CD14-positive monocyte (primary cell): ENCODE results near the gene HNRNPM. TPM values are rescaled to one million over a fixed set of nuclear protein-coding genes. Genes with fewer than 3 reads are reported as not detected.

Experiments
- DNase-seq, 3 donors: peaks; one replicate each; pipeline ENCODE4 v3.0.0-alpha.2; 2011 to 2022
- H2AFZ ChIP-seq: 2 replicates; pipeline ENCODE4 v1.6.0; 2012; ENCODE audit warnings: mild to moderate bottlenecking, low read depth, low read length, inconsistent platforms; ENCODE audit not compliant: insufficient read depth, poor library complexity, severe bottlenecking
- H3K27ac ChIP-seq, 2 donors: 1 replicate in 1 of 2; 2 replicates in 1 of 2; pipeline ENCODE4 v1.5.1; 2012 to 2013; ENCODE audit warnings: low read length in 2 of 2, control low read depth in 1 of 2, inconsistent platforms in 1 of 2, low read depth in 1 of 2, mild to moderate bottlenecking in 1 of 2
- H3K27me3 ChIP-seq, 2 donors: one replicate each; pipeline versions ENCODE4 v1.6.0 to v1.6.1; 2011 to 2013; ENCODE audit warnings: low read length in 2 of 2; ENCODE audit not compliant: control insufficient read depth in 2 of 2, insufficient read depth in 2 of 2
- H3K36me3 ChIP-seq, 2 donors: replicated peaks in 1 of 2; 1 replicate in 1 of 2; 2 replicates in 1 of 2; pipeline versions ENCODE4 v1.5.1 to v1.6.1; 2012 to 2013; ENCODE audit warnings: low read length in 2 of 2, control low read depth in 1 of 2, inconsistent platforms in 1 of 2, mild to moderate bottlenecking in 1 of 2; ENCODE audit not compliant: insufficient read depth in 2 of 2, control insufficient read depth in 1 of 2
- H3K4me1 ChIP-seq, 2 donors: 1 replicate in 1 of 2; 2 replicates in 1 of 2; pipeline versions ENCODE4 v1.5.1 to v1.6.1; 2012 to 2013; ENCODE audit warnings: low read length in 2 of 2, control low read depth in 1 of 2, inconsistent platforms in 1 of 2, mild to moderate bottlenecking in 1 of 2, moderate library complexity in 1 of 2; ENCODE audit not compliant: insufficient read depth in 2 of 2, control insufficient read depth in 1 of 2
- H3K4me2 ChIP-seq: replicated peaks from 2 replicates; pipeline ENCODE3; 2012; ENCODE audit warnings: low read length, moderate library complexity, mild to moderate bottlenecking; ENCODE audit not compliant: poor library complexity, severe bottlenecking; ENCODE audit errors: extremely low read depth
- H3K4me3 ChIP-seq, 3 experiments: fragments of 200-600 bp in 1 of 3; sonication (generic) in 1 of 3; replicated peaks in 1 of 3; 1 replicate in 2 of 3; 2 replicates in 1 of 3; pipeline ENCODE4 v1.5.1; 2011 to 2013; ENCODE audit warnings: low read length in 3 of 3, mild to moderate bottlenecking in 3 of 3, control low read depth in 2 of 3, low read depth in 2 of 3, inconsistent platforms in 1 of 3, moderate library complexity in 1 of 3
- H3K79me2 ChIP-seq: 2 replicates; pipeline ENCODE4 v1.6.0; 2012; ENCODE audit warnings: mild to moderate bottlenecking, control low read depth, inconsistent platforms, low read length, moderate library complexity; ENCODE audit not compliant: insufficient read depth
- H3K9ac ChIP-seq: 2 replicates; pipeline ENCODE4 v1.6.0; 2017; ENCODE audit warnings: low read length, mild to moderate bottlenecking; ENCODE audit not compliant: insufficient read depth, poor library complexity, severe bottlenecking
- H3K9me3 ChIP-seq, 2 donors: replicated peaks in 1 of 2; 1 replicate in 1 of 2; 2 replicates in 1 of 2; pipeline versions ENCODE4 v1.5.1 to v1.6.1; 2012 to 2013; ENCODE audit warnings: low read length in 2 of 2, control low read depth in 1 of 2; ENCODE audit not compliant: control insufficient read depth in 1 of 2, insufficient read depth in 1 of 2
- H4K20me1 ChIP-seq: 2 replicates; pipeline ENCODE4 v1.6.0; 2012; ENCODE audit warnings: mild to moderate bottlenecking, low read length, control low read depth, moderate library complexity; ENCODE audit not compliant: insufficient read depth
- H3K27ac Mint-ChIP-seq, 7 donors: one replicate each; pipeline ENCODE4 v1.8.0; 2020; ENCODE audit warnings: mild to moderate bottlenecking in 7 of 7, mixed read lengths in 7 of 7, moderate library complexity in 6 of 7, inconsistent platforms in 2 of 7
- H3K27me3 Mint-ChIP-seq, 3 donors: one replicate each; pipeline ENCODE4 v1.8.0; 2021 to 2022; ENCODE audit warnings: low read depth in 3 of 3, mild to moderate bottlenecking in 3 of 3, mixed read lengths in 3 of 3, moderate library complexity in 3 of 3, inconsistent platforms in 1 of 3
- H3K36me3 Mint-ChIP-seq, 2 donors: one replicate each; pipeline ENCODE4 v1.8.0; 2020; ENCODE audit warnings: mixed read lengths in 2 of 2, inconsistent platforms in 1 of 2, mild to moderate bottlenecking in 1 of 2
- H3K4me1 Mint-ChIP-seq: one replicate; pipeline ENCODE4 v1.8.0; 2020; ENCODE audit warnings: mild to moderate bottlenecking, mixed read lengths
- H3K4me3 Mint-ChIP-seq, 2 donors: one replicate each; pipeline ENCODE4 v1.8.0; 2020; ENCODE audit warnings: mild to moderate bottlenecking in 2 of 2, mixed read lengths in 2 of 2, moderate library complexity in 1 of 2
- H3K9me3 Mint-ChIP-seq, 7 donors: one replicate each; pipeline ENCODE4 v1.8.0; 2020 to 2022; ENCODE audit warnings: mixed read lengths in 7 of 7, mild to moderate bottlenecking in 6 of 7, moderate library complexity in 6 of 7, inconsistent platforms in 2 of 7
- WGBS: methylation state at CpG from one replicate; pipeline ENCODE4 v1.1.5; 2013; ENCODE audit warnings: missing lambda C conversion rate; ENCODE audit not compliant: insufficient coverage; 5-methylcytosine and 5-hydroxymethylcytosine counted together
- intact Hi-C, 2 donors: fragments of 100-400 bp; cut with micrococcal nuclease; formaldehyde crosslinking; loops; one replicate each; pipeline versions ENCODE4 v1.15.0 to v1.15.1; 2023
- polyA plus RNA-seq, 3 donors: library from polyadenylated mRNA; depleted of rRNA in 1 of 3; unstranded in 2 of 3; stranded (reverse) in 1 of 3; fragments of 300-500 nt in 2 of 3; fragments of >200 nt in 1 of 3; fragmentation: Illumina TruSeq in 2 of 3; gene quantifications; 1 replicate in 2 of 3; 2 replicates in 1 of 3; pipeline ENCODE4 v1.2.3, GENCODE V29; 2012 to 2021
- TF ChIP-seq, protein P1 (sequence below): fragments of 200-600 bp; IDR thresholded peaks from one replicate; pipeline ENCODE4 v1.8.0; 2022; ENCODE audit warnings: antibody characterized with exemption, mild to moderate bottlenecking

Gene HNRNPM
- polyA plus RNA-seq, 3 donors = 77.0 to 121 (median 116) TPM

DNA sequence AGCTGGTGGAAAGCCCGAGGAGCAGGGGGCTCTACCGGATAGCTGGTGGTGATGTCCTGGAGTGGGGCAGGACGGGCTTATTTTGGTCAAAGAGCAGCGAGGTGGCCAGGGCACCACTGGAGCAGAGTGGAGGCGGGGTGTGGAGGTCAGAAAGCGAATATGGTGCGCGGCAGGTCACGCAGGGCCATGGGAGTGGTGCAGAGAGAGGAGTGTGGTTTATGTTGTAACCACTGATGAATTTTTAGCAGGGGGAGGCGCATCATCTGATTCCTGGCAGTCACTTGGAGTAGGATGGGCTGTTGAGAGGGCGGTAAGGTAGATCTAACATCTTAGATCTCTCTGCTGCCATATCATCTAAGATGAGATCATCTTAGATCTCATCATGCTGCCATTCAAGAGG, 70.5 kb downstream of the HNRNPM start:
- Mint-ChIP-seq H3K36me3 (peaks cover 2 to 22% of the 10 kb centered on the region in 2 donors), H3K27ac (peak overlapping the region; percentile 95 to 99 (median 98)), H3K9me3 (no peaks in the 10 kb centered on the region), H3K4me1 (peaks cover 72% of the 10 kb centered on the region), H3K27me3 (peaks cover 0 to 4% (median 0%) of the 10 kb centered on the region in 3 donors), H3K4me3 (peak overlapping the region; percentile 59 to 92)
- 6% methylated on average over 9 of the region's 11 CpGs for WGBS
- peaks cover 42% of the 10 kb centered on the region for H3K79me2 ChIP-seq
- intact Hi-C loops = loop anchor here (5.0 to 10.0 kb wide), 2 partner anchors 47 to 101 kb away; partner anchors contain the start of gene MARCHF2 (in 1 of the 2)
- no peaks in the 10 kb centered on the region for H3K27me3 ChIP-seq
- H3K4me3 ChIP-seq = peak overlapping the region in 1 of 3 experiments; percentile 85
- peak overlapping the region; percentile 74 for H3K4me2 ChIP-seq
- TF ChIP-seq, protein P1, sequence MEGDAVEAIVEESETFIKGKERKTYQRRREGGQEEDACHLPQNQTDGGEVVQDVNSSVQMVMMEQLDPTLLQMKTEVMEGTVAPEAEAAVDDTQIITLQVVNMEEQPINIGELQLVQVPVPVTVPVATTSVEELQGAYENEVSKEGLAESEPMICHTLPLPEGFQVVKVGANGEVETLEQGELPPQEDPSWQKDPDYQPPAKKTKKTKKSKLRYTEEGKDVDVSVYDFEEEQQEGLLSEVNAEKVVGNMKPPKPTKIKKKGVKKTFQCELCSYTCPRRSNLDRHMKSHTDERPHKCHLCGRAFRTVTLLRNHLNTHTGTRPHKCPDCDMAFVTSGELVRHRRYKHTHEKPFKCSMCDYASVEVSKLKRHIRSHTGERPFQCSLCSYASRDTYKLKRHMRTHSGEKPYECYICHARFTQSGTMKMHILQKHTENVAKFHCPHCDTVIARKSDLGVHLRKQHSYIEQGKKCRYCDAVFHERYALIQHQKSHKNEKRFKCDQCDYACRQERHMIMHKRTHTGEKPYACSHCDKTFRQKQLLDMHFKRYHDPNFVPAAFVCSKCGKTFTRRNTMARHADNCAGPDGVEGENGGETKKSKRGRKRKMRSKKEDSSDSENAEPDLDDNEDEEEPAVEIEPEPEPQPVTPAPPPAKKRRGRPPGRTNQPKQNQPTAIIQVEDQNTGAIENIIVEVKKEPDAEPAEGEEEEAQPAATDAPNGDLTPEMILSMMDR = no peak
- H4K20me1 ChIP-seq = peaks cover 16% of the 10 kb centered on the region
- peak overlapping the region; percentile 84 for H3K9ac ChIP-seq
- H2AFZ ChIP-seq = no peak overlapping the region
- H3K27ac ChIP-seq = peak overlapping the region; percentile 76 to 82
- no peaks in the 10 kb centered on the region for H3K9me3 ChIP-seq
- H3K36me3 ChIP-seq = peaks cover 4 to 7% of the 10 kb centered on the region in 2 donors
- peaks cover 80 to 83% of the 10 kb centered on the region in 2 donors for H3K4me1 ChIP-seq
- peak; percentile 83 to 86 (median 86) for DNase-seq

DNA sequence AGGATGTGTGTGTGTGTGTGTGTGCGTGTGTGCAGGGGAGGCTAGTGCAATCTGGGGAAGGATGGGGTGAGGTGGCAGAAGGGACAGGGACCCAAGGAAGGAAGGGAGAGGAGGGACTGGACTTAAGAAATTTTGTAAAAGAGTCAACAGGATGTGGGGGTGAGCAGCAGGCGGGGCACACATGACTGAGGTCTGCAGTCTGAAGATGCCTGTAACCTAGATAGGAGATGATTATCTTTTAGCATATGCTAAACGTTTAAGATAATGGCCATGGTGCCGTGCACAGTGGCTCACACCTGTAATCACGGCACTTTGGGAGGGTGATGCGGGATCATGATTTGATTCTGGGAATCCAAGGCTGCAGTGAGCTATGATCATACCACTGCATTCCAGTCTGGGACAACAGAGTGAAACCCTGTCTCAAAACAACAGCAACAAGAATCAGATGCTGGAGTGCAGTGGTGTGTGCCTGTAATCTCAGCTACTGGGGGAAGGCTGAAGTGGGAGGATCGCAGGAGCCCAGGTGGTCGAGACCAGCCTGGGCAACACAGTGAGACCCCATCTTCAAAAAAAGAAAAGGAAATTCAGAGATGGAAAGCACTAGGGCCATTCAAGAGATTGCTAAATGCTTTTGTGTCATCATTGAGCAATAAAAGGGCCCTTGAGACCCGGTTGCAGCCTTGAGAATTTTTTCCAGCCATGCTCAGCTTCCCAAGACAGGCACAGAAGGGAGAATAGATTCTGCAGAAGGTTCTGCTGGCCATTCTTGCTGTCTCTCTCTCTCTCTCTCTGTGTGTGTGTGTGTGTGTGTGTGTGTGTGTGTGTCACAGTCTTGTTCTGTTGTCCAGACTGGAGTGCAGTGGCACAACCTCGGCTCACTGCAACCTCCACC, 73.0 kb downstream of the HNRNPM start:
- no peaks in the 10 kb centered on the region for H3K27me3 ChIP-seq
- TF ChIP-seq, protein P1 = no peak
- WGBS = 21% methylated on average over 8 of the region's 10 CpGs
- Mint-ChIP-seq H3K36me3 (peaks cover 9 to 16% of the 10 kb centered on the region in 2 donors), H3K4me3 (peak overlapping the region; percentile 60 to 73), H3K4me1 (peaks cover 68% of the 10 kb centered on the region), H3K27ac (peak overlapping the region; percentile 94 to 98 (median 97)), H3K27me3 (peaks cover 0 to 4% (median 0%) of the 10 kb centered on the region in 3 donors), H3K9me3 (no peaks in the 10 kb centered on the region)
- peak overlapping the region; percentile 76 to 93 for H3K27ac ChIP-seq
- peak; percentile 73 to 89 (median 80) for DNase-seq
- intact Hi-C loops = loop anchor here (5.0 to 10.0 kb wide), 2 partner anchors 45 to 103 kb away; partner anchors contain the start of gene MARCHF2 (in 1 of the 2)
- peaks cover 40% of the 10 kb centered on the region for H4K20me1 ChIP-seq
- no peaks in the 10 kb centered on the region for H3K9me3 ChIP-seq
- H3K36me3 ChIP-seq = peaks cover 22 to 29% of the 10 kb centered on the region in 2 donors
- H3K4me2 ChIP-seq = peak overlapping the region; percentile 66
- H3K4me3 ChIP-seq = peak overlapping the region in 1 of 3 experiments; percentile 63
- peaks cover 24% of the 10 kb centered on the region for H3K79me2 ChIP-seq
- H3K9ac ChIP-seq = no peak overlapping the region
- no peak overlapping the region for H2AFZ ChIP-seq
- H3K4me1 ChIP-seq = peaks cover 70 to 87% of the 10 kb centered on the region in 2 donors
